ENCODE results near the gene SINHCAF. TPM values are rescaled to one million over a fixed set of nuclear protein-coding genes. Genes with fewer than 3 reads are reported as not detected.

Gene SINHCAF
- total RNA-seq, 1 experiment from 2014 or later = 497 TPM

GRCh38 chr12:31267966-31268365, 58.0 kb downstream of the SINHCAF start:
- Mint-ChIP-seq H3K27me3 (ENCODE audit: low read depth) (no peaks in the 10 kb centered on the region; the same call in 1 of the 2 replicates), H3K4me1 (peaks cover 10 to 12% of the 10 kb centered on the region in 2 experiments), H3K4me3 (no peak overlapping the region), H3K9me3 (no peaks in the 10 kb centered on the region), H3K27ac (no peak overlapping the region), H3K36me3 (ENCODE audit: insufficient read depth in 1 of 3, low read depth in 3 of 3) (peaks cover 0 to 3% (median 0%) of the 10 kb centered on the region in 3 experiments; a peak in 3 of 7 replicates)
- Histone ChIP-seq H3K79me2 (ENCODE audit: insufficient read depth, low read length) (no peaks in the 10 kb centered on the region), H3K27me3 (ENCODE audit: insufficient read depth, low read length) (no peaks in the 10 kb centered on the region), H3K18ac (ENCODE audit: insufficient read length, low read depth, low read length) (no peak overlapping the region), H2BK5ac (ENCODE audit: insufficient read length, low read length) (no peak overlapping the region), H3K9ac (ENCODE audit: extremely low read depth, insufficient read length, low read length) (no peak overlapping the region), H2BK15ac (ENCODE audit: low read depth, low read length) (no peak overlapping the region), H3K14ac (ENCODE audit: insufficient read depth, low read length) (no peak overlapping the region), H3K4ac (ENCODE audit: low read depth, low read length) (no peak overlapping the region), H4K5ac (ENCODE audit: insufficient read length, low read depth, low read length) (no peak overlapping the region), H2AFZ (ENCODE audit: low read length) (no peak overlapping the region), H3K23ac (ENCODE audit: insufficient read length, low read depth, low read length) (no peak overlapping the region), H2AK5ac (ENCODE audit: insufficient read length, low read length) (no peak overlapping the region), H4K91ac (ENCODE audit: insufficient read length, low read depth, low read length) (no peak overlapping the region), H3K4me2 (ENCODE audit: insufficient read depth, insufficient read length, low read length) (no peak overlapping the region), H4K8ac (replicated peaks; ENCODE audit: insufficient read length, low read depth, low read length) (no peak overlapping the region), H3K27ac (ENCODE audit: insufficient read length, low read depth, low read length) (no peak overlapping the region), H3K9me3 (ENCODE audit: control insufficient read depth, low read depth, low read length) (no peaks in the 10 kb centered on the region), H2BK12ac (ENCODE audit: insufficient read length, low read depth, low read length) (no peak overlapping the region), H3T11ph (ENCODE audit: low read length) (no peak overlapping the region), H3K56ac (ENCODE audit: insufficient read length, low read depth, low read length) (no peak overlapping the region), H4K20me1 (ENCODE audit: control insufficient read depth, insufficient read depth, insufficient read length) (no peaks in the 10 kb centered on the region), H3K4me1 (ENCODE audit: insufficient read depth, low read length) (peaks cover 3% of the 10 kb centered on the region; the same call in 1 of the 2 replicates), H2BK120ac (ENCODE audit: low read depth, low read length, poor library complexity, severe bottlenecking) (no peak overlapping the region), H3K79me1 (ENCODE audit: insufficient read depth, low read depth, low read length, poor library complexity, severe bottlenecking) (no peaks in the 10 kb centered on the region), H2BK20ac (ENCODE audit: low read depth, low read length, poor library complexity, severe bottlenecking) (no peak overlapping the region), H3K23me2 (ENCODE audit: insufficient read length, low read depth, low read length, poor library complexity, severe bottlenecking) (no peaks in the 10 kb centered on the region)
- TF ChIP-seq, protein P1, sequence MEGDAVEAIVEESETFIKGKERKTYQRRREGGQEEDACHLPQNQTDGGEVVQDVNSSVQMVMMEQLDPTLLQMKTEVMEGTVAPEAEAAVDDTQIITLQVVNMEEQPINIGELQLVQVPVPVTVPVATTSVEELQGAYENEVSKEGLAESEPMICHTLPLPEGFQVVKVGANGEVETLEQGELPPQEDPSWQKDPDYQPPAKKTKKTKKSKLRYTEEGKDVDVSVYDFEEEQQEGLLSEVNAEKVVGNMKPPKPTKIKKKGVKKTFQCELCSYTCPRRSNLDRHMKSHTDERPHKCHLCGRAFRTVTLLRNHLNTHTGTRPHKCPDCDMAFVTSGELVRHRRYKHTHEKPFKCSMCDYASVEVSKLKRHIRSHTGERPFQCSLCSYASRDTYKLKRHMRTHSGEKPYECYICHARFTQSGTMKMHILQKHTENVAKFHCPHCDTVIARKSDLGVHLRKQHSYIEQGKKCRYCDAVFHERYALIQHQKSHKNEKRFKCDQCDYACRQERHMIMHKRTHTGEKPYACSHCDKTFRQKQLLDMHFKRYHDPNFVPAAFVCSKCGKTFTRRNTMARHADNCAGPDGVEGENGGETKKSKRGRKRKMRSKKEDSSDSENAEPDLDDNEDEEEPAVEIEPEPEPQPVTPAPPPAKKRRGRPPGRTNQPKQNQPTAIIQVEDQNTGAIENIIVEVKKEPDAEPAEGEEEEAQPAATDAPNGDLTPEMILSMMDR (conservative IDR thresholded peaks at IDR 0.05) = no peak
- DNase-seq = no peak
- no CpG with 5 or more reads among the region's 2 CpGs for WGBS (ENCODE audit: extremely low coverage, insufficient read length, low lambda C conversion rate)

All from H9 (cell line).